Activated CD8-positive, alpha-beta memory T cell treated with anti-CD3 and anti-CD28 coated beads, Interleukin-2, amount 50 U/mL, for 1 hour (primary cell): ENCODE results near the gene PLLP.

Source experiments
- DNase-seq: peaks from one replicate; pipeline ENCODE4 v3.0.0-alpha.2; 2020; ENCODE audit errors: extremely low read depth

The PLLP gene

DNA sequence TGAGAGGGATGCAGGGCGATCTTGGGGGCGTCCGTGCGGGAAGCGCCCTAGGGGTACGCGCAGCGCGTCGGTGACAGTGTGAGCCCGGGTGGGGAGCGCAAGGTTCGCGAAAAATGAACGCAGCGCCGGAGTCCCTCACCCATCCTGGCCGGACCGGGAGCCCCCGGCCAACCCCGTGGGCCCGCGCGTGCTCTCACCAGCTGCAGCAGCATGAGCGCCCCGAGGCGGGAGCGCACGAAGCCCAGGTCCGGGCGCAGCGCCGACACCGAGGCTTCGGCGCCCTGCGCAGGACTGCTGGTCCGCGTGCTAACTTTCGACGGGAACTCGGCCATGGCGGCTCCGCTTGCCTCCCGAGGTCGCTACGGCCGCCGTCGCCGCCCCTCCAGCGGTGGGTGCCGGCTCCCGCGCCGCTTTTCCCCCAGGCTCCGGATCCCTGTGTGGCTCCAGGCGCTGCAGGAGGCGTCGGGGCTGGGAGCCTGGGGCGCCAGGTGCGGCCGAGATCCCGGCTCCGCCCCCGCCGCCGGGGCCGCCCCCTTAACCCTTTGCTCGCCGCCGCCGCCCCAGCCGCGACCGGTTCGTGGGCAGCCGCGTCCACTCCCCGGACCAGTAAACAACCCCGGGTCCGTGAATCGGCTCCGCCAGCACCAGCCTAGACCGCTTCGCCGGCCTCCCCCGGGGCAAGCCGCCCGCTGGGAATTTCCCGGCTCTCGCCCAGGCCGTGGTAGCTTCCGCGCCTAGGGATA lies at the start of gene PLLP:
Gene PLLP, minus strand, starts transcription at position 464 of the 743 bp plus-strand sequence. Its CDS starts 132 bp downstream, at position 332.
- no peak for DNase-seq

- no peak for DNase-seq
Measured at GRCh38 chr16:57333402-57333801, 48.9 kb upstream of the PLLP start.

DNA sequence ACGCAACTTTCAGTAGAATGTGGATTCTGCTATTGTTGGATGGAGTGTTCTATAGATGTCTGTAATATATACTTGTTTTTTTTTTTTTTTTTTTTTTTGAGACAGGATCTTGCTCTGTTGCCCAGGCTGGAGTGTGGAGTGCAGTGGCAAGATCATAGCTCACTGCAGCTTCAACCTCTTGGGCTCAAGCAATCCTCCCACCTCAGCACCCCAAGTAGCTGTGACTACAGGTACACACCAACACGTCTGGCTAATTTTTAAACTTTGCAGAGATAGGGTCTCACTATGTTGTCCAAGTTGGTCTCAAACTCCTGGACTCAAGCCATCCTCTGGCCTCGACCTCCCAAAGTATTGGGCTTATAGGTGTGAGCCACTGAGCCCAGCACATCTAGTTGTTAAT lies 46.9 kb upstream of the PLLP start:
- no peak for DNase-seq

DNA sequence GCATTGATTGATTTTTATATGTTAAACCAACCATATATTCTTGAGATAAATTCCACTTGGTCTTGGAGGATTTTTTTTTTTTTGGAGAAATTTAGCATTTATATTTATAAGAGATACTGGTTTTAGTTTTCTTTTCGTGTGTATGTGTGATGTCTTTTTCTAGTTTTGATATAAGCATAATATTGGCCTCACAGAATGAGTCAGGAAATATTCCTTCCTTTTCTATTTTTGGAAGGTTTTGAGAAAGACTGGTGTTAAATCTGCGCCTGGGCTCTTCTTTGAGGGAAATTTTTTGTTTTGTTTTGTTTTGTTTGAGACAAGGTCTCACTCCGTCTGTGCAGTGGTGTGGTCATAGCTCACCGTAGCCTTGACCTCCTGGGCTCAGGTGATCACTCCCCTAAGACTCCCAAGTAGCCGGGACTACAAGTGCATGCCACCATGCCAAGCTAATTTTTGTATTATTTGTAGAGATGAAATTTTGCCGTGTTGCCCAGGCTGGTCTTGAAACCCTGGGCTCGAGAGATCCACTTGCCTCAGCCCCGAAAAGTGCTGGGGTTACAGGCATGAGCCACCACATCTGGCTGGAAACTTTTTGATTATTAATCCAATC lies 45.4 kb upstream of the PLLP start:
- DNase-seq = no peak

DNA sequence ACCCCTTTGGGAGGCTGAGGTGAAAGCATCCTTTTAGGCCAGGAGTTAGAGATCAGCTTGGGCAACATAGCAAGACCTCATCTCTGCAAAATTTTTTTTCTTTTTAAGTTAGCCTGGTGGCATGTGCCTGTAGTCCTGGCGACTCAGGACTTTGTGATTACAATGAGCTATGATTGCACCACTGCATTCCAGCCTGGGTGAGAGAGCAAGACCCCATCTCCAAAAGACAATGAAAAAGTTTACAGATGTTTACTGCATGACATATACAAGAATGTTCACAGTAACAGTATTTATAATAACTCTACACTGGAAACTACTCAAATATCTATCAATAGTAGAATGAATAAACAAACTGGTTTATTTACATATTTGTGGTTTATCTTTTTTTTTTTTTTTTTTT lies 41.0 kb upstream of the PLLP start:
- DNase-seq = no peak

GRCh38 chr16:57324749-57325148 lies 40.3 kb upstream of the PLLP start:
- no peak for DNase-seq

DNA sequence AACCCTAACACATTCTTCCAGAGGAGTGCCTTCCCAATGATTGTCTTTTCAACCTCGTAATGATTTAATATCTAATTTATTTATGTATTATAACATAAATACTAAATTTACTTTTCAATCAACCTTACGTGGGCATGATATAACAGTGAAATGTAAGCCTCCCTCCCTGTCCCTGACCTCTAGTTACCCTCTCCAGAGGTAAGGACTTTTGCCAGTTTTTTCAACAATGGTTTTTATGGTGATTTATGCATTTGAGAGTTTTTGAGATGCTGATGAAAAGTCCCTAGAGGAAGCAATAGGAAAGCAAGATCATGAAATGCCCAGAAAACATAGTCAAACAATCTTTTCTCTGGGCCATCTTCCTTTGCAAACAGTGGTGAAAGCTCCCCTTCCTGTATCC lies 35.2 kb upstream of the PLLP start:
- DNase-seq = no peak

- DNase-seq = no peak
Measured at GRCh38 chr16:57318240-57318970, 33.9 kb upstream of the PLLP start.

- no peak for DNase-seq
Measured at GRCh38 chr16:57316390-57317017, 32.0 kb upstream of the PLLP start.

DNA sequence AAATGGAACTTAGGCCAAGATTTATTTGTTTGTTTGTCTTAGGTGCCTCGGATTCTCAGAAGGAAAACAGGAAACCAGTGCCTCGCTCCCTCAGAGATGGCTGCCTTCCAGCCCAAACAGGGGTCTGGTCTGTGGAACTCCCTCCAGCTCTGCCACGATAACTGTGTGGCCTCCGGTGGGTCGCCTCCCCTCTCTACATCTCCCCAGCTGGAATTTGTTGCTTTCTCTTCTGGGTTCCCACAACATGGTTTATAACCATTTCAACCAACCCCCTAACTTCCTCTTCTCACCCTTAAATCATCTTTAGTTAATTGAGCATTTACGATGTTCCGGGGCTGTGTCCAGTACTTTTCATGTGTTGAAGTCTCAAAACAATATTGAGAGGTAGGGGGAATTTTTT lies 30.9 kb upstream of the PLLP start:
- DNase-seq = no peak

DNA sequence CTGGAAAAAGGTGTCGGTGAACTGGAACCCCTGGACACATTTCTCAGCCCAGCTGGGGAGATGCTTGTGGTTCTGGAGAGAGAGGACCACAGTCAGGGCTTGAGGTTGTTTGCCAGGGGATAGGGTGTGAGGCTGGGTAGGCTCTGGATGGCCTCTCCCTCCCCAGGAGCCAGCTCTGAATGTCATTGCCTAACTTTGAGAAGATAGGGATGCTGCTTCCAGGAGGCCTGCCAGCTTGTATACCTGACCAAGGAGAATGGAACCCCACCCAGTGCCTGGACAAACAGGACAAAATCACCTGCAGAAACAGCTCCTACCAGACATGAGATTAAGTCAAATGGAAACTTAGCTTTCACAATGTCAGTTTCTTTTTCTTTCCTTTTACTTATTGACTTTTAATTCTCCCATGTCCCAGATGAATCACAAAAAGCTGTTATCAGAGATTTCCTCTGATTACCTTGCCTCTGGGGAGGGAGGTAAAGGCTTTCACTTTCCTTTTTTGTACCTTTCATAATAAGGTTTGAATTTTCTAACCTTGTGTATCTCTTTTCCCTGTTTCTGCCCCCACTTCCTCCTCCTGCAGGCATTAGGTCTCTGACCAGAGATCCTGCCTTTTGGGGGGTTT lies 29.8 kb upstream of the PLLP start:
- no peak for DNase-seq

DNA sequence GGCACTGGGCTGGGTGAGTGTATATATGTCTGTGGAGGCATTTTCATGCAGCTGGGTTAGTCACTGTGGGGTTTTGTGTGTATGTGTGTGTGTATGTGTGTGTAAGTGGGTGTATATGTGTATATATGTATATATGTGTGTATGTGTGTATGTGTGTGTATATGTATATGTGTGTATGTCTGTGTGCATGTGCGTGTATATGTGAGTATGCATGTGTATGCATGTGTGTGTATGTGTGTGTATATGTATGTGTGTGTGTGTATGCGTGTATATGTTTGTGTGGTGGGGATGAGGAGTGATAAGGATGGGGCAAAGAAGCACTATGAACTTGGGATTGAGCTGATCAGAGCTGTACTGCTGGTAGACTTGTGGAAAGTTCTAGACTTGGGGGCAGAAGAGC lies 29.0 kb upstream of the PLLP start:
- no peak for DNase-seq

DNA sequence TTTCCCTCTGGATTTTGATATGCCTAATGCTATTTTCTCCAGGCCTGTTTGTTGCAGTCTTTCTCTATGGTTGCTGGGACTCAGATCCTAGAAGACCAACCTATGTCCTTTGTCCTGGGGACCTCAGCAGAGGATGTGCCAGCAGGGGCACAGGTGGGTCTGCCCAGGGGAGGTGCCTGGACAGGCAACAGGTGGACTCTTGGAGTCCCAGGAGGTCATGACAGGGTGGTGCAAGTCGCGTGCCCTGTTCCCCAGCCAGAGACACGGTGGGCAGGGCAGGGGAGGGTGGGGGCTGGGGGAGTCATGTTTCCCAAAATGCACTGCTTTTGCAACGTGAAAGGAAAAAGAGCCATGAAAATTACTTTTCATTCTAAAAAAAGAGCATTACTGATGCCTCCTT lies 26.3 kb upstream of the PLLP start:
- no peak for DNase-seq

DNA sequence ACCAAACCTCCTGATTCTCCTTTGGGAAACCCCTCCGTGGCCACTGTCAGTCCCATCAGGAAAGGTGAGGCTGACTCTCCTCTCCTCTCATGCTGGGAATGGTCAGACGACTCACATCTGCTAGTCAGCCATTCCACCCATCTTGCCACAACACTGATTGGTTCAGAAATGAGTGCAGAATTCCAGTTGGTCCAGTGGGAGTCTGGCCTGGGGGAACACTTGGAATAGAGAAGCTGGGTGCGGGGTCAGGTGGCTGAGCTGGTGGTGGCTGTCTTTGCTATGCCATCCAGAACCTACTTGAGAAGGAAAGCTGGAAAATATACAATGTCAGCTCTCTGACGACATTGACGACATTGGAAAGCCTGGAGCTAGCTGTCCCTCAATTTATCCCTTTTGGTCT lies 23.6 kb upstream of the PLLP start:
- DNase-seq = no peak

GRCh38 chr16:57307365-57307764 lies 22.9 kb upstream of the PLLP start:
- DNase-seq = no peak

DNA sequence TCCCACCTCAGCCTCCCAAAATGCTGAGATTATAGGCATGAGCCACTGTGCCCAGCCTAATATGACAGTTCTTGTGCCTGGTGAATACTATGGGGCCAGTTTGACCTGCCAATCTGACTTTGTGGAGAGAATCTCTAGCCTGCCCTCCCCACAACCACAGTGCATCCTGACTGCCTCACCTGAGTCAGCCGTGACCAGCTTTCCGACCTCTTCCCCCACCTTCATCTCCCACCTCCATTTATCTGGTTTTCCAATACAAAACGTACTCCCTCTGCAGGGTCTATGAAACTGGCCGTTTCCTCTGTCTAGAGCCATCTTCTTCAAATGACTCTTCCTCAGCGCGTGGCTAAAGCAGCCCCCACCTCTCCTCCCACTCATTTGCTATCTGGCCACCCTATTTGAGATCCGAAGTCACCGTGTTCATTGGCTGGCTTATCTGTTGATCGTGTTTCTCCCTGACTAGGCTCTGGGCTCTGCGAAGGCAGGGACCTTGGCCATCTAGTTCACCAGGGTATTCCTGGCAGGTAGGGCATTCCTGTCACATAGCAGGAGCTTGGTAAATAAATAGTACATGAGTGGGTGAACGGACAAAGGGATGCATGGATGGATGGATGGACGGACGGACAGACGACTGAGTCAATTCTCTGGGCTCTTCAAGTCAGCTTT lies 22.3 kb upstream of the PLLP start:
- no peak for DNase-seq

DNA sequence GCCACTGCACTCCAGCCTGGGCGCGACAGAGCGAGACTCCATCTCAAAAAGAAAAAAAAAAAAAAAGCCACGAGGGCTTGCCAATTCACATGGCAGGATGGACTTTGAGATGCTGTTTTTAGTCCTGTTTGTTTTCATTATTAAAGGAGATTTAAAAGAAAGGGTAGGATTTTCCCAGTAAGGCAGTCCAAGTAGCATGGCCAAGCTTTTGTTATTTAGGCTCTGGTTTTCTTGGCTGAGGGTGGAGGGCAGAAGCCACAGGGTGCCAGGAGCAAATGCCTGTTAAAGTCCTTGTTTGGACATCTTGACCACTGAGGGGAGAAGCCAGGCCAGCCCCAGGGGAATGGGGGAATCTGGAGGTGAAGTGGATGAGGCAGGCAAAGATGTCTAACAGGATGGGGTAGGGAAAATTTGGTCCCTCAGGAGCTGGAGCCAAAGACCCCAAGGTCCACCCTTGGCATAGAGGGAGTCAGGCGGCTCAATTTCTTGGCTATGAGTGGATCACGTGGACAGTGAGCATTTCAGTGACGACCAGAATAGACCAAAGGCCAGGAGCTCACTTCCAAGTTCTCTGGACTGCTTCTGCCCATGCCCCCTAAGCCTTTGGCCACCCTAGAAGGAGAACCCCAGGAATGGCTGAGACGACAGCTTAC lies 20.8 kb upstream of the PLLP start:
- DNase-seq = no peak

DNA sequence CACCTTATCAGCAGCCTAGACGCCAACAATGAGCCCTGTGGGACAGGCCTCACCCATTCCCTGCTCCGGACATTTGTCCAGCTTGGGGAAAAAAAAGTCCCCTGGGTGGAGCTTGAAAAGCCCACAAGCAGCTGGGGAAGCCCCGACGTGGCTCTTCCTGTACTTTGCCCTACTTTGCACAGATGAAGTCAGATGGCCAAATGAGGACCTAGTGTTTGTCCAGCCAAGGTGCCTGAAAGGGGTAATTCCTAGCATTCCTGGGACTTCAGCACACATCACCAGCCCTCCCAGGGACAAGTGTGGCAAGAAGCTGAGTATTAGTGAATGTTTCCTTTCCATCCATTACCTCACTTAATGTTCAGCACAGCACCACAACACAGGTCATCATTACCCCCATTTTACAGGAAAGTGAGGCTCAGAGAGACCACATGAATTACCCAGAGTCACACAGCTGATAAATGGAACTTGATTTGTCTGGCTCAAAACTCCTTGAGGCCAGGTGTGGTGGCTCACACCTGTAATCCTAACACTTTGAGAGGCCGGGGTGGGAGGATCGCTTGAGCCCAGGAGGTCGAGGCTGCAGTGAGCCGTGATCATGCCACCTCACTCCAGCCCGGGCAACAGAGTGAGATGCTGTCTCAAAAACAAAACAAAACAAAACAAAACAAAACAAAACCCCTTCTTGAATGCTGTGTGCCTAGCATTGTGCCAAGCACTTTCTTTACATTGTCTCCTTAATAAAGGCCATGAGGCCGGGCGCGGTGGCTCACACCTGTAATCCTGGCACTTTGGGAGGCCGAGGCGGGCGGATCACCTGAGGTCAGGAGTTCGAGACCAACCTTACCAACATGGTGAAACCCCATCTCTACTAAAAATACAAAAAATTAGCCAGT lies 19.9 kb upstream of the PLLP start:
- no peak for DNase-seq

DNA sequence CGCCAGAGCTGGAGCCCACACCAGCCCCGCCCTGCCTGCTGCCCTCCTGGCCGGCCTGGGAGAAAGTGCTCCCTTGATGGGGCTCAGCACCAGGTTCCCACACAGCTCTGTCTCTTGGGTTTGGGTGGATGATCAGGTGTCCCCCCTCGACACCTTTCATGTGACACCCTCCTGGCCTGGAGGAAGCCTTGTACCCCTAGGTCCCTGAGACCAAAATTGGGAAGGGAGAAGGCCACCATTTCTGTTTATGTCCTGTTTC lies 19.4 kb upstream of the PLLP start:
- no peak for DNase-seq
